DMS 273 (cell line): ENCODE data around the gene OTX2.

Experiments
- DNase-seq: peaks from one replicate; lab custom pipeline; 2025; ENCODE audit not compliant: unreplicated experiment; lab: John Stamatoyannopoulos, UW

OTX2 gene

DNA sequence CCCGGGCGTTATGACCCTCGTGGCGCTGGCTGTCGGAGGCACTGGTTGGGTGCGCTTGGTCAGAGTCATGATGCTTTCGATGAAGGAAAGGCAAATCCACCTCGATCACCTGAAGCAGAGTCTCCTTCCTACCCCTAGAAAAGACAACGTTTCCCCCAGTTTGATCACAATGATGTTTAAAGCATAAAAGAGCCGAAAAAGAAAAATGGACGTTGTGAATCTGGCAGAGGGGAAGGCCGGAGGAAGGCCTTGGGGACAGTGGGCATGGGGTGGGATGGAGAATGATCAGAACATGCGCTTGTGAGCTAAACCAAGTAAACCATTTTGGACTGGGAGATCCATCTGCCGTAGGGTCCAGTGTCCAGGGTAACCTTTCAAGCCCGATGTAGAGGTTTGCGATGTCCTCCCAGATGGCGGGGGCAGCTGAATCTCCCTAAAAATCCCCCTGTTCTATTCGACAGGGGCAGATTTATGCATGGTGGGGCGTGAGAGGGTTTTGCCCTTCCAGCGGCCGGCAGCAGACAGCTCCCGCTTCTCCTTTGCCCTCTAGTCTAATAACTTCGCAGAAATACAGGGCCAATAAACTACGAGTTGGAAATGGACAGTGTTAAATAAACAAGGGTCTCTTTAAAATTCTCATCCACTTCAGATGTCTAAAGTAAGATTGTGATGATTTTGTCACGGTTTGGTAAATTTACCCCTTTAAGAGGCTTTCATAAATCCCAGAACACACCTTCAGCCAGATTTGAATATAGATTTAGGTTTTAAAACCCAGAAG, 2.3 kb upstream of the OTX2 start:
- no peak for DNase-seq

DNA sequence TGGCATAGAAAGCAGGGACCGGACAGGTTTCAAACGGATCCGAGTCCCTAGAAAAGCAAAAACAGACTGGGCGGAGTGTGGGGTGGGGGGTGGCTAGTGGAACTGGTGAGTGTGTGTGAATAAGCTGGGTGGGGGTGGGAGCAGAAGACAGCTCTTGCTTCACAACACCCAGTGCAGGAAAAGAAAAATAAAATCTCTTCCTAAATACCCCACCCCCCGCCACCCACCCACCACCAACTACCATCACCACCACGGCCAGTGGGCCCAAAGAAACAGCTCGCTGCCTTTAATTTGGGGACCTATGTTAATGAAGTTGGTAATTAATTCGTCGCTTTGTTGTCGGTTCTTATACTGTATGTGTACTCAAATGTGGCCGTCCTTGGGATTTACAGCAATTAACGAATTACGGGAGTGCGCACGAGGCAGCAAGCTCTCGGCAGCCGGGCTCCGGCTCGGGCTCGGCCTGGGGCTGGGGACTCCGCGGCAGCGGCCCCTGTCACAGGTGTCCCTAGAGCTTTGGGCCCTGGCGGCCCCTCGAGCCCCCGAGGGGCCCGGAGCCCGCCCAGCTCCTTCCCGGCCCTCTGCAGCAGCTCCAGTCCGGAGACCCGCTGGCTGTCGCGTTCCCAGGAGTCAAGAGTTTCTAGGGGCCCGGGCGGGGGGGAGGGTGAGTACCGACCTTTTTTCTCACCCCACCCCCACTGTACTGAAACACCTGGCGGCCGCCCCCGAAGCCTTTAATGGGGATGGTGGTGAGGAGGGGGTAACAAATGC, 1.5 kb upstream of the OTX2 start:
- DNase-seq, result no peak

DNA sequence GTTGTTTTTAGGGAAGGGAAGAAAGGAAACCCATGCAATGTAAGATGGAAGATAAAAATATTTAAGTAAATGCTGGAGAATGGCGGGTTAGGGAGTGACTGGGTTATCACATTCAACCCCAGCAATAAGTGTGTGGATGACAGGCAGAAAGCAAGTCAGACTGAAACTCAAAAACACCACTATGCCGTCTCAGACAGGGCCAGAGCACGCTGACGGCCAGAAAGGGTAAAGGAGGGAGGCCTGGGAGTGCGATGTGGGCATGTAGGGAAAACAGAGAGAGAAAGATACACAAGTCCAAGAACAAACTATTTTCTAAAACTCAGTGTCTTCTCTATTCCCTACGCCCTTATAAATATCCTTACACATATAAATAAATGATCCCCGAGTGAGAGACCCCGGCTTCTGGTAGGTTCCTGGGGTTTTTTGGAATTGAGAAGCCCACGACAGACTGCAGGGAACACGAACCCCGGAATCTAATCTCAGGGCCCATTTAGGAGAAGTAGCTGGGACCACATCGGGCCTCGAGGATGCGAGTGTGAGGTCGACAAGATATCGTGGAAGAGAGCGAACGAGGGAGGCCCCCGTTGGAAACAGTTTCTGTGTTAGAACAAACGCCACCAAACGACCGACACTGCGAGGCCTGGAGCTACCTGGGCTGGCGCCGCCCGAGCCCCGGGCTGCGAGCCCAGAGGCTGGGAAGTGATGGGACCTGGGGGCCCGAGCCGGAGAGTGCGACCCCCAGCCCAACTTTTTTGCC, 735 bp upstream of the OTX2 start:
- no peak for DNase-seq

DNA sequence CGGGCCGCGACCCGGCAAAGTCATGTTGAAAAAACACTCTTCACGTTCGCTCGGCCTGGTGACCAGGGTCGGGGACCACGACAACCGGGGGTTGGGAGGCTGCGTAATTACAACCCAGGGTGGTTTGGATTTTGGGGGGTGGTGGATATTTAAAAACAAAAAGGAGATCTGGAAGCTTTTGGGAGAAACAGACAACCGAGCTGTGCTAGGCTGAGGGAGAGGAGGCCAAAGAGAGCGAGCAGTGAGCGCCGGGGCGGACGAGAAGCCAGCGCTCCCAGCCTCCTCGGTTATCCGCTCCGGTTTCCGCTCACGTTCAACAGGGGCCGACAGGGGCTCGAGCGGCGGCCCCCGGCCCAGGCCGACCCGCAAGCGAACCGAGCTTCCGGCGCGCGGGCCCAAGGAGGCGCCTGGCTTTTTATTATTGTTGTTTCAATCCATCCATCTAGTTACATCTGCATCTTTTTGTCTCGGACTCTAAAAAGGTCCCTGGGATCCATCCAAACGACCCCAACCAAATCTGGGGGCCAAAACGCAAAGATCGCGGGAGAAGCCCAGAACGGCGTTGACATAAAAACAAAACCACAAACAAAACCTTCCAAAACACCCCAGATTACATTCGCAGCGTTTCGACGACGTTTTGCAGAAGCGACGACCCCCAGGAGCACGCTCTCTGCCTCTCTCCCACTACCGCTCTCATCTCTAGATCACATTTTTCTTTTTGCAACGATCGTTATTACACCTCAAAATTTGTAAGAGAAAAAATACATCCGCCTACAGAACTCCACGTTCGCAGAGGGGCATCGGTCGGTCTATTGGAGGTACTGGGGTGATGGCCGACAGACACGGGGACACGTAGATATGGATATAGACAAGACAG, 771 bp downstream of the OTX2 start:
- DNase-seq, result no peak

DNA sequence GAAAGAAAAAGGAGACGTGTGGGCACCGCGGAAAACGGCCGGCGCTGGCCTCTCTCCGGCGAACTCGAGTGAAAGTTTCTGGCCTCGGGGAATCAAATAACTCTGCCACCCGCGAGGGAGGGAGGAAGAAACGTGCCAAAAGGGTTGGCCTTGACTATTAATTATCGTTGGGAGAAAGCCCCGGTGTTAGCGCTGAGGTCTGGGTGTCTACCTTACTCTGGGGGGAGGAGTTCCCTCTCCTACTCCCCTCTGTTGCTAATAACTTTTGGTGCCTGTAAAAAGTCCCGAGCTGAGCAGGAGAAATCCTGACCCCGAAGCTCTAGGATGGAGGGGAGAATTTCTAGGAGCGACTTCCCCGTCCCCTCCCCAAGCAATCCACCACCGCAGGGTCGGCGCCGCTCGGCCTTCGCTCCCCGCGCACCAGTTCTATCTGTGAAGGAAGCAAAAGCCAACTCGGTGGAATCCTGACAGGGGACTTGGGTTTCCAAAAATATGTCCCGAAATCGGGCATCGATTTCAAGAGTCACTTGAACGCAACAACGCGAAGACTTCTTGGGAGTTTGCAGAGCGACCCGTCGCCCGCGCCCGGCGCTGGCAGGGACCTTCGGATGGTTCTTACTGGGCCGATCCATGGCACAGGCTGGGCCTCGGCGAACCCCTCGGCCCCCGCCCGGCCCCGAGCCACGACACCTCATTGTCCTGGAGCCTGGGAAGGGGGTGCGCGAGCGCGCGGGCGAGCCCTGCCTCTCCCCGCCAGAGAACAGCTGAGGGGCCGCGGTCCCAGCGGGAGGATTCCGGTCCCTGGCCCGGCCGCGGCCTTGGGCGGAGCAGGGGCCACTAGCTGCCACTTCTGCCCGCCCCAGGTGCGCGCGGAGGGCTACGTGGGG, 1.7 kb downstream of the OTX2 start:
- no peak for DNase-seq

DNA sequence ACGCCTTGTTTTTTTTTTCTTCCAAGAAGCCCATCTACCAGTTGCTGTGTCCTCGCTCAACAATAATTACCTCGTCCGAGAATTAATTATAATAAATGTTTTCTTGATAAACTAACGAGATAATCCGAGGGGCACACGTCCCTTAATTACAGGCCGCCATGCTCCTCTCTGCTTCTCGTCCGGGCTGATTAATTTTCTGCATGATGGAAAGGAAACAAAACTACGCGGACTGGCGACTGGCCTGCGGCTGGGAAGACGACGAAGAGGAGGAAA, 2.2 kb downstream of the OTX2 start:
- DNase-seq, result no peak

DNA sequence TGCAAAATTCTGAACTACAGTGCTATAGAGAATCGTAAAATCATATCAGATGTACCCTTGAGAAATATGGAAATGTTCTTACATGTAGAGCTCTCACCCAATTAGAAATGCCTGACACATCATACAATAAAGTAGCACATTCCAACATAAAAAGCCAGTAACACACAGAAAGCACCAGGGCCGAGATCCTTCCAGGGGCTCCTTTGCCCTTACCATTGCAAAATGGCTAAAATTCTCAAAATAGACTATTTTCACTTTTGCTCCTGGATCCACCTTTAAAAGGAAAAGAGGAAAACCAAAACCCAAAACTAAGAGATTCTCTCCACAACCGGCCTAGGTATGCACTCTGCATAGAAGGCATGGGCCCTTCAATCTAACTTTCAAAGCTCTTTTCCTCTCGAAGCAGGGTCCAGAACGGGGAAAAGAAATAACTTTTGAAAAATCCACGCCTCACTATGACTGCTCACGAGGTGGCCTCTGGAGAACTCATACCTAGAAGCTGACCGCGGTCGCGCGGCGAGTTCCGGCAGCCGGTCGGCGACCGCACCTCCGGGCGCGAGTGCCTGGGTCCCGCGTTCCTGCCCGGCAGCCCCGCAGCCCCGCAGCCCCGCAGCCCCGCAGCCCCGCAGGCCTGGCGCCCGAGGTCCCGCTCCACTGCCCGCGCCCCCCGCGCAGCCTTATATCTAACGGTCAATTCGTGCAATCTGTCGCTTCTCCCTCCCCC, 2.7 kb downstream of the OTX2 start:
- no peak for DNase-seq

DNA sequence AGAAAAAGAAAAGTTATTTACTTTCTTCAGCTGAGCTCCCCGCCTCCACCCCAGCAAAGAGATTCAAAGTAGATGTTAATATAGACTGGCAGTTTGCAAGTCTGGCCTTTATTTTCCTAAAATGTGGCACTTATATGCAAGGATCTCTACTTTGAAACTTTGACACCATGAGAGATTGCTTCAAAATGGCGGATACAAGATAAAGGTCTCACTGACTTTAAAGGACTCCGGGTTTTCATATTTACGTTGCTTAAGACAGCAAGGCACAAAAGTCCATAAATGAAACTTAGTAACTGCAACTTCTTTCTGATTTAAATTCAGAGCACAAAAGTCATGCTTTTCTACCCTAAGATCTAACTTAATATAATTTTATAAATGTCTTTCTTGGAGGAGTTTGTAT, 3.5 kb downstream of the OTX2 start:
- no peak for DNase-seq

DNA sequence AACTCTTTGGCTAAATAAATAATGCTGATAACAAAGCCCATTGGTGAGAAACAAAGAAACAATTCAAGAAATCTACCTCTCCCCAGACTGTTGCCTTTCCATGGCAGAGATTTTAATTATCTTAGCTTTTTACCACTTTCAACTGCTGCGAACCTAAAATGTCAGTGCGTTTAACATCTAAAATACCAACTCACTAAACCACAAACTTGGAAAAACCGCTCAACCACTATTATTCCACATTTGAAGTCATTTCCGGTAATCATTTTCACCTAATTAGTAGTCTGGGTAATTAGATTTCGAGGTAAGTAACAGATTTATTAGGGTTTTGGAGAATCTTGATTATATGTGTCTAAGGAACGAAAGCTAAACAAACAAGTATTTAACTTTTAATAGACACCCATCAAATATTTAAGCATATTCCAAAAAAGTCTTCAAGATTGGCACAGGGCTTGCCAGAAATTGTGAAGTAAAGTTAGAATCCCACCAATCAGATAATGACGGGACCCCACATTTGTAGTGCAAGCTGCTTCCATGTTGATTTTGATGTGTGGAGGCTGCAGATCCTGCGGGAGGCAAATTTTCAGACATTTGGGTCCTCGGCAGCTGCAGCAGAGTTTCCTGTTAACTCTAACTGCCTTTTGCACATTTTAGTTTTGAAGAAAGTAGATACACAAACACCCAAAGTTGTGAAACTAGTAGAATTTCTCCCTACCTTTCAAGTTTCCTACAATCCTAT, 4.1 kb downstream of the OTX2 start:
- DNase-seq, result no peak

DNA sequence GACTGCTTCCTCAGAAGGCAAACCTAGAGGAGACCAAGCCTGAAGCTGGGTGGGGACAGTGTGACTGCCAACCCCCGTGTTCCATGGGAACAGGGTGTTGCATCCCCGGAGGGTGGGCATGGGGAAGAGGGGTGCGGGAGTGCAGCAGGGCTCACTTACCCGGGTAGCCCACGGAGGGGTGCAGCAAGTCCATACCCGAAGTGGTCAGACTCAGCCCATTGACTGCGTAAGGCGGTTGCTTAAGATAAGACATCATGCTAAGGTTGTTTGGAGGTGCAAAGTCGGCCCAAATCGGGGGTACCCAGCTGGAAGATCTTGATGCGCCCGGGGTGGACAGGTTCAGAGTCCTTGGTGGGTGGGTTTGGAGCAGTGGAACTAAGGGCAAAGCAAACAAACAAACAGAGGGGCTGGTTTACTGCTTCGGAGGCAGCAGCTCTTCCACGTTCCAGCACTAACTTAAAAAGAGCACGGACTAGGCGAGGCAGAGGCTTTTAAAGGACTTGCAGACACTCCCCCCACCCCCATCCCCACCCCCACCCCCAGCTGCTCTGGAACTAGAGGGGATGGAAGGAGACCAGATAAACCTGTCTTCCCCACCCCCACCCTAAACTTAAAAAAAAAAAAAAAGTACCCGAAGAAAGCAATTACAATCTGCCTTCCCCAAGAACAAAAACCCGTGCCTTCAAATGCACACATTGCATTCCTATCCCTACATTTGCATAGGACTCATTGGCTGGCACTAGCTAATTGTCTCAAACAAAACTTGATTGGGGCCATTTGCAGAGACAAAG, 4.9 kb downstream of the OTX2 start:
- DNase-seq, result no peak

DNA sequence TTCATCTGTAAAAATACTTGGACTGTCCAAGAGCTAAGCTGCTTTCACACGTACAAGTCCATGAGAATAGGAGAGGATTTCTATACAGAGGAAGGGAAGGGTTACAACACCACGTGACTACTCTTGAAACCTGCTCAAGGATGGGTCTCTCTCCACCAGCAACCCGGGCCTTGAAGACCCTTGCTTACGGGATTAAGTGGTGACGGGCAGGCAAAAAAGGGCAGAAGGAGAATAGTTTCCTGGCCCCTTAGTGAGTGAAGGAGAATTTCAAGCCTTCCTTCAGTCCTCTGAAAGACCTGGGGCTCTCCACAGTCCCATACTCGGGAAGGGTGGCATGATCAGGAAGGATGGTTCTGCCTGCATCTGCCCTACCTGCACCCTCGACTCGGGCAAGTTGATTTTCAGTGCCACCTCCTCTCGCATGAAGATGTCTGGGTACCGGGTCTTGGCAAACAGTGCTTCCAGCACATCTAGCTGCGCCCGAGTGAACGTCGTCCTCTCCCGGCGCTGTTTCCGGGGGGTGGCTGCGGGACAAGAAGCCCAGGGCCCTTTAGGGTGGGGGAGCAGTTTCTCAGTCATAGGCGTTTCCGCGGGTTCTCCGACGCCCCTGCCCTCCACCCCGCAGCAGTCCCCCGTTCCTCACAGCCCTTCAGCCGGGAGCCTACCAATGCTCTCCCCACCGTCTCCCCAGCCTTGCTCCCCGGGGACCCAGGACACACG, 6.3 kb downstream of the OTX2 start:
- no peak for DNase-seq

DNA sequence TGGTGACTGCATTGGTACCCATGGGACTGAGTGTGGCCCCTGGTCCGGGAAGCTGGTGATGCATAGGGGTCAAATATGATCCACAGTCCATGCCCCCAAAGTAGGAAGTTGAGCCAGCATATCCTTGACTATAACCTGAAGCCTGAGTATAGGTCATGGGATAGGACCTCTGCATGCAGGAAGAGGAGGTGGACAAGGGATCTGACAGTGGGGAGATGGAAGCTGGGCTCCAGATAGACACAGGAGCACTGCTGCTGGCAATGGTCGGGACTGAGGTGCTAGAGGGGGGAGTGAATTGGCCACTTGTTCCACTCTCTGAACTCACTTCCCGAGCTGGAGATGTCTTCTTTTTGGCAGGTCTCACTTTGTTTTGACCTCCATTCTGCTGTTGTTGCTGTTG, 8.4 kb downstream of the OTX2 start:
- no peak for DNase-seq

DNA sequence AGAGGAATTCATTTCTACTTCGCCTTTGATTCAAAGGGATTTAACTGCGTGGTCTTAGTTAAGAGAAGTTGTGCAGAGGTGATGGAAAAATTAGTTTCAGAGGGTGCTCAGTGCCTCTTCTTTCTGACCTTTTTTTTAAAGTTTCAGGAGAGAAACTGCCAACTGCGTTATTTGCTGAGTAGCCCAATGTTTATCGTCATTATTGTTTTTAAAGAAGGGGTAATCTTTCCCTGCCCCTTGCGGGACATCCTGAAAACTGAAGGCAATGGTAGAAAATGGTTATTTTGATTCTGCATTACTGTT, 11.0 kb downstream of the OTX2 start:
- DNase-seq, result no peak

DNA sequence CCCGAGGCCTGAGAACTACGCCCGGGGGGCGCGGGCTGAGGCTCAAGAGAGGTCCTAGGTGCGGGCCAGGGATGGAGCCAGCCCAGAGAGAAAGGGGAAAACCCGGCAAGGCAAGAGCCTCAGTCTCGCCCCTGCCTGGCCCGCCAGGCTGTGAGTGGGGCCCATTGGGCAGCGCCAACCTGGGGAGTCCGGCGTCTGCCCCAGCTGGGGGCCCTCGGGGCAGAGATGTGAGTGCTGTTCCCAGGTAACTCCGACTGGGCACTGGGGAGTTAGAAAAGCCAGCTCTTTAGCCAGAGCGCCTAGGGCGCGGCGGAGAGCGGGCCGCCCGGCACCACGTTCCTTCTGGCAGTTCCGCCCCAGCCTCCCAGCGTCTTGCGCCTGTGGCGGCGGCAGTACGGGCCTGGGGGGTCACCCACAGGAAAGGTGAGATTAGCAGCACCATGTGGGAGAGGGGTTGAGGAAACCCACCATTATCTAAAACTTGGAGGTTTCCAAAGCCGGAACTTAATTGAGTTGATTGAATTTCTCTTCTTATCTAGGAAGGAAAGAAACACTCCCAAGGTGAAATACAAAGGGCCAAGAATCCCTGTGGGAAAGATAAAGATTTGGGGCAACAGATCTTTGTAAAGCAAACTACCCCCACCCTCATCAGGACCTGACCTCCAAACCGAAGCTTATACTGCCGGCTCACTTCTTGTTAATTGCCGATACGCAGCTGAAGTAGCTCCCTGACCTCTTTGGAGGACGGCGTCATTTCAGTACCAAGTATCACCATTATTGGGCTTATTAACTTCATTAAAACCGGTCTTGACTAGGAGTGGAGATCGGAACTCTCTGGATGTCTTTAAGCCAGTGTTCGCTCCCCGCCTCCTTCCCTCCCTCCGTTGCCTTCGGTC, 11.6 kb downstream of the OTX2 start:
- DNase-seq, result no peak

DNA sequence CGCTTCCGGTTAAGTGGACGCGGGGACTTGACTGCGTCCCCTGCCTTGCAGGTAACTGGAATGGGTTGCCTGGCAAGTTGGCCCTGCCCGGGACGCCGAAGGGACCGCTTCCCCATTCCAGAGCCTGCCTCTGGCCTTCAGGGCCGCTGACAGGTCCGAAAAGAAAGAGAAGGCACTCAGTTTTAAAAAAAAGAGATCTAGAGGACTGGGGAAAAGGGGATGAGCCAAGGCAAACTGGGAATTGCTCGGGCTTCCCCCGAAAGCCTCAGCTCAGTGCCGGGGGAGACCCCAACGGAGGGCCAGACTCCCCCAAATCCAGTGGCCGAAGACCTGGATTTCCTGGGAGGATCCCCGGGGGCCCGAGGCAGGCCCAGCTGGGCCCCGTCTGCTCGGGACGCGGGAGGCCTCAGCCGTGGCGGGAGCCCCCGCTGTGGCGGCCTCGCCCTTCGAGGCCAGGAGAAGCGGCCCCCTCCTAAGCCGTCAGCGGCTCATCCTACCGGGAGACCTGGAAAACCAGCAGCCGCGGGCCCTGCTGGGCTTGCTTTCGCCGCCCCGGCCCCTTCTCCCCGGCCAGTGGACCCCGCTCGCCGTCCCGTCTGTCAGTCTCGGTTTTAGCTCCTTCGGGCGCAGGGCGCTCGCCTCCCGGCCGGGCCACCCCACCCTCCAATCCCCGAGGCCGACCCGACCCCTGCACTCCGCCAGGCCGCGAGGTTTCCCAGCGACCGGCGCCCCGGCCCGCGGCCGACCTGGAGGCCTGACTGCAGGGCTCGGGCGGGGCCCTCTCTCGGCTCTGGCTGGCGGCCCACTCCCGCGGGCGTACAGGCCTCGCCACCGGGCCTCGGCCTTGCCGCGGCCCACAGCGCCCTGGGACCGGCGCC, 12.5 kb downstream of the OTX2 start:
- no peak for DNase-seq
